ENCODE measurements around the gene RCBTB2. TPM values are rescaled to one million over a fixed set of nuclear protein-coding genes. Genes with fewer than 3 reads are reported as not detected.

RCBTB2 gene
- total RNA-seq, 2 experiments from 2014 or later: 2.7 to 3.0 TPM

DNA sequence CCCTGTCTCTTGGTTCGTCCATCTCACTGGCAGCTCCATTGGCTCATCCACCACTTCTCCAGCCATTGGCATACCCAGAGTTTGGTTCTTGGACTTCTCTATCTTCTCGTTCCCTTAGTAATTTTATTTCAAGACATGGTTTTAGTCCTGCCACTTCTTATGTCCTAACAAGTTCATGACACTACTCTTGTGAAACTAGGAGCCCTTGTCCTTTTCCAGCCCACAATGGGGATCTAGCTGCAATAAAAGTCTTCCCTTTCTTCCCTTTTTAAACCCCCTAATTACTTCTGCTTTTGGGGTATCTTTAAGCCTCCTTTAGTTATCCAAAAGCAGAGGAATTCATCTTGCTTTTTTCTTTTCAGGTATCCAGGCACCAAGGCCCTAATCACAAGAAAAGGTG is 2.9 kb upstream of the RCBTB2 start:
- ChIA-PET CTCF (no interaction called here), POLR2A (no interaction called here)

DNA sequence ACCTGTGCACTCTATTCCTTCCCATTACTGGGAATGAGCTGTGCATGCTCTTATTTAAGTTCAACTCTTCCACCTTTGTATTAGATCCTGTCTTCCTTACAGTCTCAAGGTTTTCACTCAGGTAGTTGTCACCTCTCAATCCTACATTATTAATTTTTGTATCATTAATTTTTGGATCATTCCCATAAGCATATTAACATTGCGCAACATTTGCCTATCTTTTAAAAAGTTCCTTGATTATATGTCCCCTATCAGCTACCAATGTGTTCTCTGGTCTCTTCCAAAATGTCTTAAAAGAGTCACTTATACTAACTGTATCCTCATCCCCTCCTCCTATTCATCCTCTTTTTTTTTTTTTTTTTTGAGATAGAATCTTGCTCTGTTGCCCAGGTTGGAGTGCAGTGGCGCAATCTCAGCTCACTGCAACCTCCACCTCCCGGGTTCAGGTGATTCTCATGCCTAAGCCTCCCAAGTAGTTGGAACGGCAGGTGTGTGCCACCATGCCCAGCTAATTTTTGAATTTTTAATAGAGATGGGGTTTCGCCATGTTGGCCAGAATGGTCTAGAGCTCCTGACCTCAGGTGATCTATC is 2.1 kb upstream of the RCBTB2 start:
- CTCF ChIA-PET: no interaction called here
- POLR2A ChIA-PET: no interaction called here

GRCh38 chr13:48533961-48534600 is 1.2 kb upstream of the RCBTB2 start:
- POLR2A ChIA-PET: no interaction called here
- CTCF ChIA-PET: interaction anchor here (0.7 kb wide), 1 partner anchor 24 kb away, joined by 3 read pairs; no protein-coding TSS in a partner anchor

DNA sequence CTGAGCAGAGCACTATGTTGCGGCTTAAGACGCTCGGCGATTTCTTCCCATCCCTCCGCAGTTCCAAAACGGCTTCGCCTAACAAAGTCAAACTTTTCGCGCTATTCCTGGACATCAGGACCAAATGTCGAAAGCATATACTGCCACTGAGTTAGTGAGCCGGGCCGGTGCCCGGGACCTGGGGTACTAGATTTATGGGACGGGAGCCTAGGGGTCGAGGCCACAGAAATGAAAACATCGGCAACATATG is 699 bp downstream of the RCBTB2 start:
- ChIA-PET CTCF (interaction anchor here (1.4 kb wide), 1 partner anchor 46 kb away, joined by 3 read pairs; no protein-coding TSS in a partner anchor), POLR2A (interaction anchor here (0.6 to 1.1 kb wide), 6 partner anchors 15 to 297 kb away, joined by 3 to 5 read pairs (median 3); no protein-coding TSS in a partner anchor)

DNA sequence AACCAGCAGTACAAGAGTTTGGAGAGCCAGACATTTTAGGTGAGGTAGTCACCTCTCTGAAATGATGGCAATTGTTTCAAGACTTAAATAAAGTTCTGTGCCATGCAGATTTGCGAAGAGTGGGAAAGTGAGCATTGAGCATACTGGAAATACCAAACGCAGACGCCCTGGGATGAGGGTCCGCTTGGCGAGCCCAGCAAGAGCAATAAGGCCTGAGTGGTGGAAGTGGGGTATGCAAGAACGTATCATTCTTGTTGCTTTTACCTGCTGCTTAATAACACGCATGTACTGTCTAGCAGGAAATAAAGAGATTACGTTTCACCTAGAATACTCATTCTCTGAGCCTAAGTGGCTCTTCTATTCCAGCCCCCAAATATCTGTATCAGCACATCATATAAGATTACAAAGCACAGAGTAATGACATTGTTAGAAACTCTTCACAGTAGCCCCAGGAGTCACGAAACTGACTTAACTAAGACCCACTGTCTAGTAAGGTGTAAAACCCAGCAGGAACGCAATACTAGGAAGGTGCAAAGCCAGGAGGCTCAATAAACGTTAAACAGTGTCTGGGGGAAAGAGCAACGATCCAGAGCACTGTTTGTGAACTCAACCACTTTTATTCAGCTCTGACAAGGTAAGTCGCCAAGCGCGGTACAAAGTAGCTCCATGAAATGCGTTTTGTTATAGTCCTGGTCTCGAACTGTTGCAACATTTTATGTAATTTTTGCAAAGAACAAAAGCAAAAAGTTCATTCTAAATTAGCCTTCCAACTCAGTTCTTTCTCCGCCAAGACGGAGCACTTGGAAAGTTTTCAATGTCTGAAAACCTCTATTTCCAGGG is 1.2 kb downstream of the RCBTB2 start:
- ChIA-PET CTCF (interaction anchor here (1.4 kb wide), 1 partner anchor 45 kb away, joined by 3 read pairs; no protein-coding TSS in a partner anchor), POLR2A (interaction anchor here (0.7 to 0.9 kb wide), 3 partner anchors 14 to 129 kb away, joined by 3 read pairs; no protein-coding TSS in a partner anchor)

GRCh38 chr13:48530833-48531232 is 2.0 kb downstream of the RCBTB2 start:
- CTCF ChIA-PET: no interaction called here
- POLR2A ChIA-PET: no interaction called here

DNA sequence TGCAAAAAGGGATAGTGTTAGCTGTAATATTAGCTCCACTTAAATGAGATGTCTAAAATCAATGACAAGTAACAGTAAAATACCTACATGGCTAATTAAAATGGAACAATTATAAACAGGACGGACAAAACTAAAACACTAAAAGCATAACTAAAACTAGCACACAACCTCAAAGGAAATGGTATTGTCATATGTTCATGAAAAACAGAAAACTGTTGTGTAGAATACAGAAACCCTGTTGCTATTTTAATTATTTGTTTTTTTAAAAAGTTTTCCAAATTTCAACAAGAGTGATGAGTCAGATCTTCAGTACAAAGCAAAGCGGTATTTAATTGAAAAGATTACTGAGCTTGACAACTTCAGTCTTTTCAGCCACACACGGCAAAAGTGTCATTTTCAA is 4.2 kb downstream of the RCBTB2 start:
- POLR2A ChIA-PET: interaction anchor here (0.6 kb wide), 1 partner anchor 13 kb away, joined by 3 read pairs; no protein-coding TSS in a partner anchor
- CTCF ChIA-PET: no interaction called here

- CTCF ChIA-PET: no interaction called here
- POLR2A ChIA-PET: no interaction called here
Measured at GRCh38 chr13:48527955-48528354, 4.9 kb downstream of the RCBTB2 start.

DNA sequence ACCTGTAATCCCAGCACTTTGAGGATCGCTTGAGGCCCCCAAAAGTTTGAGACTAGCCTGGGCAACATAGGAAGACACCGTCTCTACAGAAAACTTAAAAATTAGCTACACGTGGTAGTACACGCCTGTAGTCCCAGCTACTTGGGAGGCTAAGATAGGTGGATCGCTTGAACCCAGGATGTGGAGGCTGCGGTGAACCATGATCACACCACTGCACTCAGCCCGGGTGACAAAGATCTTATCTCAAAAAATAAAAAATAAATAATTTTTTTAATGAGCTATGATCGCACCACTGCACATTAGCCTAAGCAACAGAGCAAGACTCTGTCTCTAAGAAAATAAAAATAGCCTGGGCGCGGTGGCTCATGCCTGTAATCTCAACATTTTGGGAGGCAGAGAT is 6.6 kb downstream of the RCBTB2 start:
- ChIA-PET CTCF (interaction anchor here (0.8 kb wide), 1 partner anchor 296 kb away, joined by 3 read pairs; no protein-coding TSS in a partner anchor), POLR2A (no interaction called here)

GRCh38 chr13:48518083-48518482 is 14.8 kb downstream of the RCBTB2 start:
- ChIA-PET POLR2A (interaction anchor here (1.2 kb wide), 1 partner anchor 14 kb away, joined by 3 read pairs; no protein-coding TSS in a partner anchor), CTCF (no interaction called here)

GRCh38 chr13:48515732-48516131 is 17.1 kb downstream of the RCBTB2 start:
- ChIA-PET CTCF (no interaction called here), POLR2A (no interaction called here)

- ChIA-PET CTCF (no interaction called here), POLR2A (no interaction called here)
Measured at GRCh38 chr13:48514793-48515192, 18.1 kb downstream of the RCBTB2 start.

GRCh38 chr13:48511621-48512230 is 21.2 kb downstream of the RCBTB2 start:
- ChIA-PET CTCF (no interaction called here), POLR2A (interaction anchor here (0.6 kb wide), 1 partner anchor 337 kb away, joined by 3 read pairs; no protein-coding TSS in a partner anchor)

DNA sequence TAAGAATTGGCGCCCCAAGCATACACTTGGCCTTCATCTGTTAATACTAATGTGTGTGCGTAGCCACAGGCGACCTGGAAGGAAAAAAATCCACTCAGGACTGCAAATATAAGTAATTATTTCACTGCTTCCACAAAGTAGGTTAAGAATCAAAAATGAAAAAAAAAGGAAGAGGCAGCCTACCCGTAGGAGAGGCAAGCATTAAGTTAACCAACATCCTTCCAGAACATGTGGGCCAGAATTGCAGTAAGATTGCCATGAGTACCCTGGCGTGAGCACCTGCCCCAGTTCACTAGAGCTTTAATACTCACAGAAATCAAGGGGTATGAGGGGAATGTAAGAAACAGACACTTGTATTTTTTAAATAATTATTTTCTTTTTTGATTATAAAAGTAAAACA is 22.2 kb downstream of the RCBTB2 start:
- ChIA-PET CTCF (no interaction called here), POLR2A (no interaction called here)

- POLR2A ChIA-PET: no interaction called here
- CTCF ChIA-PET: no interaction called here
Measured at GRCh38 chr13:48508011-48508410, 24.9 kb downstream of the RCBTB2 start.

- ChIA-PET POLR2A (no interaction called here), CTCF (no interaction called here)
Measured at GRCh38 chr13:48507021-48507420, 25.9 kb downstream of the RCBTB2 start.

GRCh38 chr13:48506092-48506701 is 26.7 kb downstream of the RCBTB2 start:
- ChIA-PET POLR2A (interaction anchor here (1.5 kb wide), 1 partner anchor 13 kb away, joined by 3 read pairs; no protein-coding TSS in a partner anchor), CTCF (no interaction called here)

GRCh38 chr13:48505597-48506091 is 27.2 kb downstream of the RCBTB2 start:
- ChIA-PET POLR2A (interaction anchor here (1.5 kb wide), 1 partner anchor 12 kb away, joined by 3 read pairs; no protein-coding TSS in a partner anchor), CTCF (no interaction called here)

- ChIA-PET CTCF (no interaction called here), POLR2A (interaction anchor here (0.9 to 1.5 kb wide), 2 partner anchors 12 to 13 kb away, joined by 3 read pairs; no protein-coding TSS in a partner anchor)
Measured at GRCh38 chr13:48505012-48505411, 27.9 kb downstream of the RCBTB2 start.

All from activated CD8-positive, alpha-beta memory T cell treated with anti-CD3 and anti-CD28 coated beads for 36 hours (primary cell).